HepG2 (cell line): ENCODE data around the gene MEF2A. TPM values are rescaled to one million over a fixed set of nuclear protein-coding genes. Genes with fewer than 3 reads are reported as not detected.

Source experiments
- ATAC-seq: fragments of 200-7000 bp; cut with Tn5 transposase; 3 replicates; pipeline ENCODE4 v1.9.1; 2020; ENCODE audit warnings: mild to moderate bottlenecking, moderate library complexity
- BruUV-seq: library from RNA; stranded (reverse); fragments of 400-500 nt; replicated peaks from 2 replicates; lab custom pipeline; 2021; lab: Mats Ljungman, UMichigan
- CTCF ChIA-PET: fragments of 300-600 bp; formaldehyde crosslinking; extraction: SDS; loops from one replicate; lab custom pipeline; 2021; ENCODE audit warnings: low total read pairs, inconsistent platforms, low intra/inter-chr PET ratio; lab: Yijun Ruan, JAX
- POLR2A ChIA-PET: fragments of 350-600 bp; sonication (Branson Sonifier 250); formaldehyde crosslinking; loops from one replicate; lab custom pipeline; 2020; ENCODE audit warnings: antibody characterized with exemption, inconsistent platforms; lab: Yijun Ruan, JAX
- DNase-seq: peaks from one replicate; pipeline ENCODE4 v3.0.0-alpha.2; 2015; ENCODE audit warnings: low spot score
- FAIRE-seq: peaks from 3 replicates; lab custom pipeline; 2011; peaks lifted over from hg19 to GRCh38; lab: Jason Lieb, UNC
- H2AFZ ChIP-seq: one replicate; pipeline ENCODE4 v1.6.1; 2011; ENCODE audit warnings: low read length, inconsistent platforms
- H3K27ac ChIP-seq: fragments of 300-600 bp; 3 replicates; pipeline ENCODE4 v1.8.0; 2011; ENCODE audit warnings: mixed run types, mild to moderate bottlenecking, mixed read lengths, low read length, inconsistent platforms; ENCODE audit not compliant: insufficient read depth; ENCODE audit errors: extremely low read length
- H3K27me3 ChIP-seq, 2 experiments: fragments of 200-600 bp in 1 of 2; 2 replicates in 1 of 2; 3 replicates in 1 of 2; pipeline versions ENCODE4 v1.6.0 to v1.8.0; 2011; ENCODE audit warnings: low read length in 2 of 2, mild to moderate bottlenecking in 2 of 2, moderate library complexity in 2 of 2, inconsistent platforms in 1 of 2; ENCODE audit not compliant: insufficient read depth in 2 of 2, control insufficient read depth in 1 of 2
- H3K36me3 ChIP-seq, 2 experiments: fragments of 200-600 bp in 1 of 2; replicated peaks in 1 of 2; 2 replicates in 1 of 2; 3 replicates in 1 of 2; pipeline versions ENCODE4 v1.5.1 to v1.8.0; 2011; ENCODE audit warnings: low read length in 2 of 2, inconsistent platforms in 1 of 2; ENCODE audit not compliant: insufficient read depth in 2 of 2, control insufficient read depth in 1 of 2
- H3K4me1 ChIP-seq: 2 replicates; pipeline ENCODE4 v1.5.1; 2012; ENCODE audit warnings: low read length, inconsistent platforms; ENCODE audit not compliant: insufficient read depth
- H3K4me2 ChIP-seq: 2 replicates; pipeline ENCODE4 v1.6.0; 2011; ENCODE audit warnings: low read depth, low read length, inconsistent platforms
- H3K4me3 ChIP-seq, 3 experiments: fragments of 200-600 bp in 1 of 3; sonication (generic), shearing (Covaris generic) in 1 of 3; replicated peaks in 1 of 3; 2 replicates each; pipeline ENCODE4 v1.5.1; 2011 to 2016; ENCODE audit warnings: low read length in 3 of 3, inconsistent platforms in 2 of 3, low read depth in 2 of 3, mild to moderate bottlenecking in 2 of 3, control low read depth in 1 of 3, mixed read lengths in 1 of 3; ENCODE audit not compliant: insufficient read depth in 1 of 3
- H3K79me2 ChIP-seq: one replicate; pipeline ENCODE4 v1.6.1; 2011; ENCODE audit warnings: low read length, inconsistent platforms; ENCODE audit not compliant: insufficient read depth
- H3K9ac ChIP-seq: 2 replicates; pipeline ENCODE4 v1.6.0; 2011; ENCODE audit warnings: mild to moderate bottlenecking, low read depth, low read length, inconsistent platforms; ENCODE audit not compliant: insufficient read depth
- H3K9me3 ChIP-seq: 2 replicates; pipeline ENCODE4 v1.5.1; 2012; ENCODE audit warnings: mild to moderate bottlenecking, low read length
- H4K20me1 ChIP-seq: 2 replicates; pipeline ENCODE4 v1.6.0; 2011; ENCODE audit warnings: inconsistent platforms, mild to moderate bottlenecking, low read length, moderate library complexity; ENCODE audit not compliant: insufficient read depth
- CEBPG ChIP-seq: IDR thresholded peaks from 2 replicates; pipeline ENCODE4 v1.6.1; 2016
- HNF4A ChIP-seq: sonication (generic); formaldehyde crosslinking; IDR thresholded peaks from 2 replicates; pipeline ENCODE4 v1.4.0; 2020; ENCODE audit warnings: missing genetic modification reagents
- NCOR1 ChIP-seq: fragments of 200-600 bp; sonication (generic); IDR thresholded peaks from 2 replicates; pipeline ENCODE4 v1.7.0; 2017; ENCODE audit warnings: antibody characterized with exemption, low read length, borderline replicate concordance
- RFX1 ChIP-seq: fragments of 450-650 bp; IDR thresholded peaks from 2 replicates; pipeline ENCODE4 v1.6.1; 2017
- RFX3 ChIP-seq: IDR thresholded peaks from 2 replicates; pipeline ENCODE4 v1.6.1; 2016; ENCODE audit warnings: missing biosample characterization, missing genetic modification reagents
- SALL1 ChIP-seq: sonication (generic); formaldehyde crosslinking; IDR thresholded peaks from 2 replicates; pipeline ENCODE4 v1.8.0; 2022; ENCODE audit warnings: mild to moderate bottlenecking, missing genetic modification reagents
- SIN3B ChIP-seq: fragments of 150-350 bp; IDR thresholded peaks from 2 replicates; pipeline ENCODE4 v1.6.1; 2014; ENCODE audit warnings: low read length
- TCF7 ChIP-seq: sonication (generic); IDR thresholded peaks from 2 replicates; pipeline ENCODE4 v1.6.1; 2016; ENCODE audit warnings: antibody characterized with exemption, low read depth
- WGBS: methylation state at CpG from one replicate; pipeline ENCODE4 v1.1.6; 2017; ENCODE audit warnings: low lambda C conversion rate; 5-methylcytosine and 5-hydroxymethylcytosine counted together
- in situ Hi-C: cut with HindIII; loops from 2 replicates; pipeline ENCODE4 v1.10.0; 2017; ENCODE audit warnings: low pct_unique_long_range_greater_than_20kb; ENCODE audit not compliant: extremely low pct_ligation_motif_present
- intact Hi-C: fragments of 100-400 bp; cut with micrococcal nuclease; formaldehyde crosslinking; loops from one replicate; pipeline ENCODE4 v1.10.0; 2022; ENCODE audit not compliant: unreplicated experiment
- polyA plus RNA-seq, 8 experiments: library from polyadenylated mRNA; depleted of rRNA in 3 of 8; stranded (reverse) in 7 of 8; unstranded in 1 of 8; fragments of >200 nt; fragmentation: Illumina TruSeq in 4 of 8; extraction: Trizol in 4 of 8; gene quantifications; 2 replicates each; pipeline versions ENCODE4 v1.2.1 to v1.2.3, GENCODE V29; 2011 to 2016; ENCODE audit warnings: low read depth in 4 of 8, missing spikeins in 1 of 8, mixed read lengths in 1 of 8; ENCODE audit not compliant: insufficient read depth in 1 of 8
- total RNA-seq, 5 experiments: library from RNA; depleted of rRNA; stranded (reverse); fragments of >200 nt; fragmentation: Illumina TruSeq; extraction: Trizol; gene quantifications; 2 replicates each; pipeline ENCODE4 v1.2.3, GENCODE V29; 2016; ENCODE audit warnings: low read depth in 1 of 5
- TF ChIP-seq, protein P1 (sequence below): sonication (generic); formaldehyde crosslinking; IDR thresholded peaks from 2 replicates; pipeline ENCODE4 v1.8.1; 2022; ENCODE audit warnings: low read depth, mild to moderate bottlenecking, missing genetic modification reagents
- TF ChIP-seq, protein P2 (sequence below), 2 experiments: sonication (generic) in 1 of 2; formaldehyde crosslinking in 1 of 2; IDR thresholded peaks; 2 replicates each; pipeline versions ENCODE4 v1.4.0 to v1.6.1; 2016 to 2020; ENCODE audit warnings: borderline replicate concordance in 1 of 2, low read depth in 1 of 2, mild to moderate bottlenecking in 1 of 2, missing genetic modification reagents in 1 of 2
- TF ChIP-seq, protein P3 (sequence below): sonication (generic); formaldehyde crosslinking; IDR thresholded peaks from 2 replicates; pipeline ENCODE4 v1.5.0; 2020; ENCODE audit warnings: missing genetic modification reagents
- TF ChIP-seq, protein P4 (sequence below): sonication (generic); IDR thresholded peaks from 2 replicates; pipeline ENCODE4 v1.6.1; 2016; ENCODE audit warnings: low read depth, borderline replicate concordance
- TF ChIP-seq, protein P5 (sequence below): IDR thresholded peaks from 2 replicates; pipeline ENCODE4 v1.6.1; 2016; ENCODE audit warnings: low read depth

The MEF2A gene
- total and polyA plus RNA-seq, 2 of the 13 experiments (the other 11 are each of a cell fraction or from before 2014, with no cell fraction given): 15.2 to 24.4 TPM

DNA sequence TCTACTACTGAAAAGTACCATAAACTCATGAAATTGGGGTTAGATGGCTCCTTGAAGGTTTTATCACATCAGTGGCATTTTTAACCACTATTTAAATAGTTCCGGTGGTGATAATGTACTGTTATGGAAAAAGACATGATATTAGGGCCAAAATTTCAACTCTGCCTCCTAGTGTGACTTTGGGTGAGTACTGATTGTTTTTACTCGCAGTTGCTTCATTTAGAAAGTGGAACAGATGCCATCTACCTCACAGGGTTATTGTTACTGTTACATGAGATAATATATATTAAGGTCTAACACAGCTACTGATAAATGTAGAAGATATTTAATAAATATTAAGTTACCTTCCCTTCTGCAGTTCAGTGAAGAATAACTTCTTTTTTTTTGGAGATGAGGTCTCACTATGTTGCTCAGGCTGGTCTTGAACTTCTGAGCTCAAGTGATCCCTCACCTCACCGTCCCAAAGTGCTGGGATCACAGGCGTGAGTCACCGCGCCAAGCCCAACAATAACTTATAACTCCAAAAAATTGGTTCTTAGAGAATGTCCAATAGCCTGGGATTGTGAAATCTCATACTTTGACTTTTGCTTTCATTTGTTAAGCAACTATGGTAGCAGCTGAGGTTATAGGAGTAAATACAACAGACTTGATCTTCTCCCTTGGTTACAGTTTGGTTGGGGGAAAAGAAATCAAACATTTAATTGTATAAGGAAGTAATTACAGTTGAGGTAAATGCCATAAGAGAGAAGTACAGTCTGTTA, 48.3 kb downstream of the MEF2A start:
- peaks cover 9% of the 10 kb centered on the region; the same call in 1 of the 2 replicates for H4K20me1 ChIP-seq
- no peak overlapping the region for H2AFZ ChIP-seq
- intact Hi-C loops: no loop called here
- no peaks in the 10 kb centered on the region for H3K9me3 ChIP-seq
- DNase-seq (peak; percentile 67), ATAC-seq (peak; percentile 63), FAIRE-seq (no peak)
- H3K4me2 ChIP-seq: peak overlapping the region; percentile 15; the same call in 1 of the 2 replicates
- no peaks in the 10 kb centered on the region for H3K36me3 ChIP-seq
- no peak overlapping the region for H3K9ac ChIP-seq
- in situ Hi-C loops: no loop called here
- POLR2A ChIA-PET: no interaction called here
- WGBS: 61% methylated on average over 6 of the region's 6 CpGs
- H3K4me3 ChIP-seq: no peak overlapping the region
- peaks cover 62% of the 10 kb centered on the region for H3K79me2 ChIP-seq
- no TSS peak for BruUV-seq
- CTCF ChIA-PET: no interaction called here
- peak overlapping the region; percentile 64 for H3K27ac ChIP-seq
- H3K27me3 ChIP-seq: no peaks in the 10 kb centered on the region
- H3K4me1 ChIP-seq: peaks cover 37% of the 10 kb centered on the region
- peak; percentile 44; the same call in 1 of the 2 replicates for TF ChIP-seq TCF7
- TF ChIP-seq, protein P1, sequence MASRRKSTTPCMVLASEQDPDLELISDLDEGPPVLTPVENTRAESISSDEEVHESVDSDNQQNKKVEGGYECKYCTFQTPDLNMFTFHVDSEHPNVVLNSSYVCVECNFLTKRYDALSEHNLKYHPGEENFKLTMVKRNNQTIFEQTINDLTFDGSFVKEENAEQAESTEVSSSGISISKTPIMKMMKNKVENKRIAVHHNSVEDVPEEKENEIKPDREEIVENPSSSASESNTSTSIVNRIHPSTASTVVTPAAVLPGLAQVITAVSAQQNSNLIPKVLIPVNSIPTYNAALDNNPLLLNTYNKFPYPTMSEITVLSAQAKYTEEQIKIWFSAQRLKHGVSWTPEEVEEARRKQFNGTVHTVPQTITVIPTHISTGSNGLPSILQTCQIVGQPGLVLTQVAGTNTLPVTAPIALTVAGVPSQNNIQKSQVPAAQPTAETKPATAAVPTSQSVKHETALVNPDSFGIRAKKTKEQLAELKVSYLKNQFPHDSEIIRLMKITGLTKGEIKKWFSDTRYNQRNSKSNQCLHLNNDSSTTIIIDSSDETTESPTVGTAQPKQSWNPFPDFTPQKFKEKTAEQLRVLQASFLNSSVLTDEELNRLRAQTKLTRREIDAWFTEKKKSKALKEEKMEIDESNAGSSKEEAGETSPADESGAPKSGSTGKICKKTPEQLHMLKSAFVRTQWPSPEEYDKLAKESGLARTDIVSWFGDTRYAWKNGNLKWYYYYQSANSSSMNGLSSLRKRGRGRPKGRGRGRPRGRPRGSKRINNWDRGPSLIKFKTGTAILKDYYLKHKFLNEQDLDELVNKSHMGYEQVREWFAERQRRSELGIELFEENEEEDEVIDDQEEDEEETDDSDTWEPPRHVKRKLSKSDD: 0 out of 2 replicates have a peak, but pooled peaks have one; percentile 26
- peak; percentile 43 for TF ChIP-seq SALL1 (CRISPR knock-in tag)
- TF ChIP-seq CEBPG (CRISPR knock-in tag): peak; percentile 78
- TF ChIP-seq RFX3 (CRISPR knock-in tag): no peak
- peak; percentile 75 for TF ChIP-seq HNF4A (CRISPR knock-in tag)
- TF ChIP-seq, protein P2, sequence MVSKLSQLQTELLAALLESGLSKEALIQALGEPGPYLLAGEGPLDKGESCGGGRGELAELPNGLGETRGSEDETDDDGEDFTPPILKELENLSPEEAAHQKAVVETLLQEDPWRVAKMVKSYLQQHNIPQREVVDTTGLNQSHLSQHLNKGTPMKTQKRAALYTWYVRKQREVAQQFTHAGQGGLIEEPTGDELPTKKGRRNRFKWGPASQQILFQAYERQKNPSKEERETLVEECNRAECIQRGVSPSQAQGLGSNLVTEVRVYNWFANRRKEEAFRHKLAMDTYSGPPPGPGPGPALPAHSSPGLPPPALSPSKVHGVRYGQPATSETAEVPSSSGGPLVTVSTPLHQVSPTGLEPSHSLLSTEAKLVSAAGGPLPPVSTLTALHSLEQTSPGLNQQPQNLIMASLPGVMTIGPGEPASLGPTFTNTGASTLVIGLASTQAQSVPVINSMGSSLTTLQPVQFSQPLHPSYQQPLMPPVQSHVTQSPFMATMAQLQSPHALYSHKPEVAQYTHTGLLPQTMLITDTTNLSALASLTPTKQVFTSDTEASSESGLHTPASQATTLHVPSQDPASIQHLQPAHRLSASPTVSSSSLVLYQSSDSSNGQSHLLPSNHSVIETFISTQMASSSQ (IDR thresholded peaks at IDR 0.05; ENCODE audit: low read depth): no peak
- TF ChIP-seq, protein P2 (CRISPR knock-in tag; IDR thresholded peaks at IDR 0.05; ENCODE audit: borderline replicate concordance): no peak
- 0 out of 2 replicates have a peak, but pooled peaks have one; percentile 23 for TF ChIP-seq RFX1
- TF ChIP-seq, protein P3, sequence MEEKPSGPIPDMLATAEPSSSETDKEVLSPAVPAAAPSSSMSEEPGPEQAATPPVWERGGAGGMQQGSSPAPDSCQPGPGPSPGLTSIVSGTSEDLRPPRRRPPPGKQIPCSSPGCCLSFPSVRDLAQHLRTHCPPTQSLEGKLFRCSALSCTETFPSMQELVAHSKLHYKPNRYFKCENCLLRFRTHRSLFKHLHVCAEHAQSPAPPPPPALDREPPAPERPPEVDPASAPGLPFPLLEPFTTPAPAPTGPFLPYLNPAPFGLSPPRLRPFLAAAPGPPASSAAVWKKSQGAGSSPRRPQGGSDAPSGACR: no peak
- TF ChIP-seq SIN3B: no peak
- TF ChIP-seq, protein P4, sequence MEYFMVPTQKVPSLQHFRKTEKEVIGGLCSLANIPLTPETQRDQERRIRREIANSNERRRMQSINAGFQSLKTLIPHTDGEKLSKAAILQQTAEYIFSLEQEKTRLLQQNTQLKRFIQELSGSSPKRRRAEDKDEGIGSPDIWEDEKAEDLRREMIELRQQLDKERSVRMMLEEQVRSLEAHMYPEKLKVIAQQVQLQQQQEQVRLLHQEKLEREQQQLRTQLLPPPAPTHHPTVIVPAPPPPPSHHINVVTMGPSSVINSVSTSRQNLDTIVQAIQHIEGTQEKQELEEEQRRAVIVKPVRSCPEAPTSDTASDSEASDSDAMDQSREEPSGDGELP: peak; percentile 57
- TF ChIP-seq, protein P5, sequence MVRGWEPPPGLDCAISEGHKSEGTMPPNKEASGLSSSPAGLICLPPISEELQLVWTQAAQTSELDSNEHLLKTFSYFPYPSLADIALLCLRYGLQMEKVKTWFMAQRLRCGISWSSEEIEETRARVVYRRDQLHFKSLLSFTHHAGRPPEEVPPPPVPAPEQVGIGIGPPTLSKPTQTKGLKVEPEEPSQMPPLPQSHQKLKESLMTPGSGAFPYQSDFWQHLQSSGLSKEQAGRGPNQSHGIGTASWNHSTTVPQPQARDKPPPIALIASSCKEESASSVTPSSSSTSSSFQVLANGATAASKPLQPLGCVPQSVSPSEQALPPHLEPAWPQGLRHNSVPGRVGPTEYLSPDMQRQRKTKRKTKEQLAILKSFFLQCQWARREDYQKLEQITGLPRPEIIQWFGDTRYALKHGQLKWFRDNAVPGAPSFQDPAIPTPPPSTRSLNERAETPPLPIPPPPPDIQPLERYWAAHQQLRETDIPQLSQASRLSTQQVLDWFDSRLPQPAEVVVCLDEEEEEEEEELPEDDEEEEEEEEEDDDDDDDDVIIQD: 0 out of 2 replicates have a peak, but pooled peaks have one; percentile 46
- TF ChIP-seq NCOR1: peak; percentile 84; the same call in 1 of the 2 replicates
